SK-MEL-5 (cell line): Measurements from ENCODE around the gene CELF5. TPM values are rescaled to one million over a fixed set of nuclear protein-coding genes. Genes with fewer than 3 reads are reported as not detected.
A peak's percentile ranks its signal among the peaks of the same experiment; 100 is the strongest.
"Not testable (repeated sequence)": the region's sequence is repeated elsewhere in the genome, so short reads cannot be mapped to it uniquely, and the experiment has no call there.

Experiments
- DNase-seq: peaks from one replicate; pipeline ENCODE4 v3.0.0-alpha.2; 2016; ENCODE audit warnings: low read depth, low spot score
- in situ Hi-C: cut with HindIII; loops from 2 replicates; pipeline ENCODE4 v1.10.0; 2016; ENCODE audit warnings: low sequenced_read_pairs, high pct_unique_total_duplicates, low pct_unique_long_range_greater_than_20kb
- total RNA-seq: library from RNA; depleted of rRNA; stranded (reverse); fragments of >200 nt; shearing (Covaris generic); gene quantifications from 2 replicates; pipeline ENCODE4 v1.2.3, GENCODE V29; 2014

Gene CELF5
- total RNA-seq, 1 experiment from 2014 or later: not detected

- no peak for DNase-seq
- in situ Hi-C loops: no loop called here
These were observed 22.1 kb upstream of the CELF5 start for GRCh38 chr19:3202346-3202745.

GRCh38 chr19:3202895-3203294 lies 21.6 kb upstream of the CELF5 start:
- in situ Hi-C loops, DNase-seq: not testable (repeated sequence)

GRCh38 chr19:3203805-3204645 lies 20.4 kb upstream of the CELF5 start:
- no peak for DNase-seq
- in situ Hi-C loops: no loop called here

- in situ Hi-C loops: no loop called here
- no peak for DNase-seq
These were observed 19.7 kb upstream of the CELF5 start for GRCh38 chr19:3204646-3205275.

GRCh38 chr19:3206216-3206953 lies 18.1 kb upstream of the CELF5 start:
- in situ Hi-C loops: no loop called here

GRCh38 chr19:3207461-3208242 lies 16.8 kb upstream of the CELF5 start:
- in situ Hi-C loops: no loop called here

More at GRCh38 chr19:3206216-3206953, 18.1 kb upstream of the CELF5 start:
- DNase-seq: no peak

GRCh38 chr19:3208317-3209207 lies 15.9 kb upstream of the CELF5 start:
- DNase-seq: no peak
- in situ Hi-C loops: no loop called here

More at GRCh38 chr19:3207461-3208242, 16.8 kb upstream of the CELF5 start:
- DNase-seq: peak; percentile 8

- in situ Hi-C loops: no loop called here
These were observed 14.0 kb upstream of the CELF5 start for GRCh38 chr19:3210347-3211017.

GRCh38 chr19:3211191-3211590 lies 13.3 kb upstream of the CELF5 start:
- in situ Hi-C loops: no loop called here

More at GRCh38 chr19:3210347-3211017, 14.0 kb upstream of the CELF5 start:
- DNase-seq: peak; percentile 44

GRCh38 chr19:3213159-3213558 lies 11.3 kb upstream of the CELF5 start:
- in situ Hi-C loops: no loop called here
- no peak for DNase-seq

More at GRCh38 chr19:3211191-3211590, 13.3 kb upstream of the CELF5 start:
- no peak for DNase-seq

GRCh38 chr19:3216874-3217273 lies 7.6 kb upstream of the CELF5 start:
- no peak for DNase-seq
- in situ Hi-C loops: no loop called here

GRCh38 chr19:3220576-3220975 lies 3.9 kb upstream of the CELF5 start:
- in situ Hi-C loops: no loop called here
- DNase-seq: no peak

- in situ Hi-C loops: not testable (repeated sequence)
These were observed 2.9 kb upstream of the CELF5 start for GRCh38 chr19:3221576-3221975.

GRCh38 chr19:3222709-3223108 lies 1.8 kb upstream of the CELF5 start:
- in situ Hi-C loops: no loop called here
- no peak for DNase-seq

More at GRCh38 chr19:3221576-3221975, 2.9 kb upstream of the CELF5 start:
- DNase-seq: not testable (repeated sequence)

- in situ Hi-C loops: no loop called here
- no peak for DNase-seq
These were observed 666 bp downstream of the CELF5 start for GRCh38 chr19:3225169-3225485.

- in situ Hi-C loops: no loop called here
These were observed 1.2 kb downstream of the CELF5 start for GRCh38 chr19:3225677-3226093.

More at GRCh38 chr19:3225677-3226093, 1.2 kb downstream of the CELF5 start:
- DNase-seq: no peak
